C4-2B (cell line): ENCODE results near the gene SPHKAP.

Experiments used
- H3K27ac ChIP-seq: fragments of 450-650 bp; 2 replicates; pipeline ENCODE4 v1.5.1; 2017
- CTCF ChIP-seq: fragments of 450-650 bp; conservative IDR thresholded peaks from 2 replicates; pipeline ENCODE4 v1.5.1; 2017; ENCODE audit warnings: mild to moderate bottlenecking
- ZFX ChIP-seq: fragments of 450-650 bp; IDR thresholded peaks from 2 replicates; pipeline ENCODE4 v1.6.1; 2017

The SPHKAP gene

GRCh38 chr2:227996366-227996765 lies 185.1 kb downstream of the SPHKAP start:
- no peak overlapping the region for H3K27ac ChIP-seq
- TF ChIP-seq ZFX (no peak), CTCF (no peak)

- TF ChIP-seq ZFX (no peak), CTCF (no peak)
- no peak overlapping the region for H3K27ac ChIP-seq
Measured at GRCh38 chr2:227990937-227991336, 190.6 kb downstream of the SPHKAP start.

GRCh38 chr2:227973241-227973640 lies 208.2 kb downstream of the SPHKAP start:
- H3K27ac ChIP-seq: no peak overlapping the region

GRCh38 chr2:227971619-227972230 lies 209.8 kb downstream of the SPHKAP start:
- no peak overlapping the region for H3K27ac ChIP-seq
- TF ChIP-seq CTCF: no peak
- TF ChIP-seq ZFX: no peak

More at GRCh38 chr2:227973241-227973640, 208.2 kb downstream of the SPHKAP start:
- TF ChIP-seq CTCF: no peak
- no peak for TF ChIP-seq ZFX

GRCh38 chr2:227960317-227960716 lies 221.2 kb downstream of the SPHKAP start:
- TF ChIP-seq ZFX (no peak), CTCF (no peak)
- H3K27ac ChIP-seq: no peak overlapping the region

- H3K27ac ChIP-seq: no peak overlapping the region
- no peak for TF ChIP-seq ZFX
- no peak for TF ChIP-seq CTCF
Measured at GRCh38 chr2:227942965-227943364, 238.5 kb downstream of the SPHKAP start.

GRCh38 chr2:227942021-227942420 lies 239.5 kb downstream of the SPHKAP start:
- H3K27ac ChIP-seq: no peak overlapping the region
- no peak for TF ChIP-seq CTCF
- TF ChIP-seq ZFX: no peak
